Astrocyte (in vitro differentiated cells and primary cell): ENCODE measurements around the gene PKNOX1.
"Not testable (repeated sequence)": the region's sequence is repeated elsewhere in the genome, so short reads cannot be mapped to it uniquely, and the experiment has no call there.

Experiments used
- CTCF ChIP-seq: IDR thresholded peaks from 2 replicates; pipeline ENCODE4 v1.5.1; 2011; ENCODE audit warnings: low read depth, mild to moderate bottlenecking, inconsistent platforms, low read length, moderate library complexity; ENCODE audit not compliant: insufficient read depth
- EZH2 ChIP-seq: IDR thresholded peaks from 2 replicates; pipeline ENCODE4 v1.6.1; 2012; ENCODE audit warnings: mild to moderate bottlenecking, low read length, inconsistent platforms; ENCODE audit not compliant: insufficient read depth

GRCh38 chr21:43076643-43077042, 102.3 kb downstream of the PKNOX1 start:
- TF ChIP-seq CTCF, EZH2: not testable (repeated sequence)
